HepG2 (cell line): Measurements from ENCODE around the gene UQCR11. TPM values are rescaled to one million over a fixed set of nuclear protein-coding genes. Genes with fewer than 3 reads are reported as not detected.

Experiments used
- CHCHD3 ChIP-seq: sonication (generic); formaldehyde crosslinking; IDR thresholded peaks from 2 replicates; pipeline ENCODE4 v1.8.0; 2022; ENCODE audit warnings: mild to moderate bottlenecking, missing genetic modification reagents, moderate library complexity
- EHMT2 ChIP-seq: fragments of 200-600 bp; sonication (generic); IDR thresholded peaks from 2 replicates; pipeline ENCODE4 v1.7.0; 2017; ENCODE audit warnings: antibody characterized with exemption, low read depth, low read length, borderline replicate concordance
- FOXK1 ChIP-seq: sonication (generic); formaldehyde crosslinking; IDR thresholded peaks from 2 replicates; pipeline ENCODE4 v1.4.0; 2020; ENCODE audit warnings: low read depth, missing genetic modification reagents, borderline replicate concordance
- HINFP ChIP-seq: sonication (generic); formaldehyde crosslinking; IDR thresholded peaks from 2 replicates; pipeline ENCODE4 v1.4.0; 2020; ENCODE audit warnings: low read depth, mild to moderate bottlenecking, missing genetic modification reagents
- HNF1B ChIP-seq: sonication (generic); formaldehyde crosslinking; IDR thresholded peaks from 2 replicates; pipeline ENCODE4 v1.5.1; 2020; ENCODE audit warnings: mild to moderate bottlenecking, moderate library complexity, missing genetic modification reagents
- ONECUT2 ChIP-seq: sonication (generic); formaldehyde crosslinking; IDR thresholded peaks from 2 replicates; pipeline ENCODE4 v1.4.0; 2020; ENCODE audit warnings: missing genetic modification reagents
- PHF8 ChIP-seq: sonication (generic); formaldehyde crosslinking; IDR thresholded peaks from 2 replicates; pipeline ENCODE4 v1.5.0; 2020; ENCODE audit warnings: missing genetic modification reagents
- SNAPC5 ChIP-seq: sonication (generic); formaldehyde crosslinking; IDR thresholded peaks from 2 replicates; pipeline ENCODE4 v1.8.1; 2023; ENCODE audit warnings: mild to moderate bottlenecking, missing genetic modification reagents, borderline replicate concordance
- ZNF441 ChIP-seq: sonication (generic); formaldehyde crosslinking; IDR thresholded peaks from 2 replicates; pipeline ENCODE4 v1.7.0; 2021; ENCODE audit warnings: missing genetic modification reagents, borderline replicate concordance
- ZNF629 ChIP-seq: sonication (generic); formaldehyde crosslinking; conservative IDR thresholded peaks from 2 replicates; pipeline ENCODE4 v1.5.0; 2020; ENCODE audit warnings: missing genetic modification reagents
- ZNF713 ChIP-seq: sonication (generic); formaldehyde crosslinking; IDR thresholded peaks from 2 replicates; pipeline ENCODE4 v1.4.0; 2020; ENCODE audit warnings: mild to moderate bottlenecking, missing genetic modification reagents
- ZNF841 ChIP-seq: sonication (generic); formaldehyde crosslinking; IDR thresholded peaks from 2 replicates; pipeline ENCODE4 v1.8.1; 2023; ENCODE audit warnings: missing genetic modification reagents, borderline replicate concordance
- polyA plus RNA-seq, 8 experiments: library from polyadenylated mRNA; depleted of rRNA in 3 of 8; stranded (reverse) in 7 of 8; unstranded in 1 of 8; fragments of >200 nt; fragmentation: Illumina TruSeq in 4 of 8; extraction: Trizol in 4 of 8; gene quantifications; 2 replicates each; pipeline versions ENCODE4 v1.2.1 to v1.2.3, GENCODE V29; 2011 to 2016; ENCODE audit warnings: low read depth in 4 of 8, missing spikeins in 1 of 8, mixed read lengths in 1 of 8; ENCODE audit not compliant: insufficient read depth in 1 of 8
- total RNA-seq, 5 experiments: library from RNA; depleted of rRNA; stranded (reverse); fragments of >200 nt; fragmentation: Illumina TruSeq; extraction: Trizol; gene quantifications; 2 replicates each; pipeline ENCODE4 v1.2.3, GENCODE V29; 2016; ENCODE audit warnings: low read depth in 1 of 5

The UQCR11 gene
- total and polyA plus RNA-seq, 2 of the 13 experiments (the other 11 are each of a cell fraction or from before 2014, with no cell fraction given) = 125 to 214 TPM

GRCh38 chr19:1646659-1647453 is 41.6 kb upstream of the UQCR11 start (continued):
- TF ChIP-seq HNF1B (CRISPR knock-in tag) (no peak), ZNF629 (CRISPR knock-in tag) (no peak), PHF8 (CRISPR knock-in tag) (no peak), CHCHD3 (no peak), ONECUT2 (no peak), FOXK1 (CRISPR knock-in tag) (no peak), SNAPC5 (CRISPR knock-in tag) (no peak), ZNF841 (no peak), ZNF441 (CRISPR knock-in tag) (no peak), ZNF713 (CRISPR knock-in tag) (no peak), HINFP (CRISPR knock-in tag) (no peak), EHMT2 (no peak)
